OCI-LY1 (cell line): ENCODE measurements around the gene MEPCE.

ENCODE experiments used
- H2AFZ ChIP-seq: fragments of 200-600 bp; sonication (generic), shearing (Covaris generic); 2 replicates; pipeline ENCODE4 v1.6.0; 2014; ENCODE audit warnings: antibody characterized with exemption, mild to moderate bottlenecking, low read length
- H3F3A ChIP-seq: fragments of 200-600 bp; sonication (generic), shearing (Covaris generic); 2 replicates; pipeline ENCODE4 v1.6.0; 2014; ENCODE audit warnings: mild to moderate bottlenecking, antibody characterized with exemption, low read length, moderate library complexity; ENCODE audit not compliant: insufficient read depth
- H3K27ac ChIP-seq: fragments of 200-600 bp; sonication (generic); 2 replicates; pipeline ENCODE4 v1.5.1; 2014; ENCODE audit warnings: low read length, mixed run types, mild to moderate bottlenecking, low read depth; ENCODE audit not compliant: poor library complexity, severe bottlenecking
- H3K27me3 ChIP-seq: fragments of 200-600 bp; sonication (generic); 2 replicates; pipeline ENCODE4 v1.6.0; 2014; ENCODE audit warnings: antibody characterized with exemption, mild to moderate bottlenecking, low read length, moderate library complexity; ENCODE audit not compliant: insufficient read depth
- H3K36me3 ChIP-seq: fragments of 200-600 bp; sonication (generic); 2 replicates; pipeline ENCODE4 v1.6.1; 2014; ENCODE audit warnings: mild to moderate bottlenecking, antibody characterized with exemption, low read length, moderate library complexity, mixed read lengths; ENCODE audit not compliant: insufficient read depth
- H3K4me1 ChIP-seq: fragments of 200-600 bp; sonication (generic); 2 replicates; pipeline ENCODE4 v1.5.1; 2014; ENCODE audit warnings: mild to moderate bottlenecking, low read length, moderate library complexity; ENCODE audit not compliant: insufficient read depth, severe bottlenecking
- H3K4me2 ChIP-seq: fragments of 200-600 bp; sonication (generic), shearing (Covaris generic); 2 replicates; pipeline ENCODE4 v1.6.1; 2014; ENCODE audit warnings: low read length
- H3K4me3 ChIP-seq: fragments of 200-600 bp; sonication (generic); 2 replicates; pipeline ENCODE4 v1.5.1; 2014; ENCODE audit warnings: low read length, low read depth, mild to moderate bottlenecking, mixed read lengths; ENCODE audit not compliant: poor library complexity, severe bottlenecking
- H3K79me2 ChIP-seq: fragments of 200-600 bp; shearing (Covaris generic); 2 replicates; pipeline ENCODE4 v1.6.1; 2016; ENCODE audit warnings: mixed run types, low read length, mixed read lengths; ENCODE audit not compliant: insufficient read depth
- H3K9ac ChIP-seq: fragments of 200-600 bp; sonication (generic), shearing (Covaris generic); 2 replicates; pipeline ENCODE4 v1.6.1; 2014; ENCODE audit warnings: mild to moderate bottlenecking, low read length, mixed read lengths
- H3K9me2 ChIP-seq: fragments of 200-600 bp; sonication (generic), shearing (Covaris generic); 2 replicates; pipeline ENCODE4 v1.6.1; 2014; ENCODE audit warnings: low read depth, mild to moderate bottlenecking, low read length, mixed read lengths
- H3K9me3 ChIP-seq: fragments of 200-600 bp; shearing (Covaris generic); 2 replicates; pipeline ENCODE4 v1.6.1; 2014; ENCODE audit warnings: low read length, mixed read lengths
- H4K20me1 ChIP-seq: fragments of 200-600 bp; sonication (generic), shearing (Covaris generic); 2 replicates; pipeline ENCODE4 v1.6.0; 2016; ENCODE audit warnings: mild to moderate bottlenecking, low read length; ENCODE audit not compliant: insufficient read depth
- CTCF ChIP-seq: fragments of 200-600 bp; sonication (generic), shearing (Covaris generic); IDR thresholded peaks from 2 replicates; pipeline ENCODE4 v1.5.1; 2017; ENCODE audit warnings: mild to moderate bottlenecking, antibody characterized with exemption, low read length, moderate library complexity, mixed read lengths
- EZH2 ChIP-seq: fragments of 200-600 bp; sonication (generic), shearing (Covaris generic); IDR thresholded peaks from 2 replicates; pipeline ENCODE4 v1.8.0; 2017; ENCODE audit warnings: borderline replicate concordance, mixed run types, mild to moderate bottlenecking, antibody characterized with exemption, low read length, moderate library complexity, mixed read lengths

MEPCE gene

GRCh38 chr7:100476903-100477870, 47.6 kb downstream of the MEPCE start:
- no peak for TF ChIP-seq EZH2
- TF ChIP-seq CTCF, result peak; percentile 71
- Histone ChIP-seq H3K27ac (peak overlapping the region; percentile 58), H3K27me3 (no peaks in the 10 kb centered on the region), H3K79me2 (no peaks in the 10 kb centered on the region), H3K36me3 (peaks cover 17% of the 10 kb centered on the region), H3K9me2 (no peaks in the 10 kb centered on the region), H3K4me3 (peak overlapping the region; percentile 71), H3F3A (no peaks in the 10 kb centered on the region), H3K4me2 (peak overlapping the region; percentile 78), H2AFZ (no peak overlapping the region), H3K9ac (peak overlapping the region; percentile 75), H3K9me3 (no peaks in the 10 kb centered on the region), H3K4me1 (peaks cover 37% of the 10 kb centered on the region), H4K20me1 (no peaks in the 10 kb centered on the region)

- H3K9me3 ChIP-seq, result no peaks in the 10 kb centered on the region
- H3K9me2 ChIP-seq, result no peaks in the 10 kb centered on the region
- no peaks in the 10 kb centered on the region for H3K27me3 ChIP-seq
- H3K79me2 ChIP-seq, result no peaks in the 10 kb centered on the region
- peak overlapping the region; percentile 58 for H3K27ac ChIP-seq
- H3K9ac ChIP-seq, result peak overlapping the region; percentile 75
- no peaks in the 10 kb centered on the region for H3F3A ChIP-seq
- H4K20me1 ChIP-seq, result no peaks in the 10 kb centered on the region
- peaks cover 13% of the 10 kb centered on the region for H3K36me3 ChIP-seq
- TF ChIP-seq EZH2 (no peak), CTCF (no peak)
- H3K4me2 ChIP-seq, result peak overlapping the region; percentile 78
- no peak overlapping the region for H2AFZ ChIP-seq
- H3K4me3 ChIP-seq, result peak overlapping the region; percentile 71
- peaks cover 40% of the 10 kb centered on the region for H3K4me1 ChIP-seq
Observed at GRCh38 chr7:100477871-100478267, 48.2 kb downstream of the MEPCE start.

- Histone ChIP-seq H4K20me1 (no peaks in the 10 kb centered on the region), H3K9me3 (no peaks in the 10 kb centered on the region), H3K36me3 (peaks cover 5% of the 10 kb centered on the region; the same call in 1 of the 2 replicates), H3K9ac (peak within 1 kb of the TSS; percentile 75), H3K9me2 (no peaks in the 10 kb centered on the region), H3K79me2 (no peaks in the 10 kb centered on the region), H3K4me2 (peak within 1 kb of the TSS; percentile 78), H2AFZ (no peak within 1 kb of the TSS), H3F3A (no peaks in the 10 kb centered on the region), H3K27ac (peak within 1 kb of the TSS; percentile 58), H3K27me3 (no peaks in the 10 kb centered on the region), H3K4me1 (peaks cover 38% of the 10 kb centered on the region), H3K4me3 (peak within 1 kb of the TSS; percentile 71)
- TF ChIP-seq EZH2 (no peak), CTCF (no peak)
Observed at GRCh38 chr7:100478958-100479660, 49.5 kb downstream of the MEPCE start, which contains the start of gene TSC22D4. Gene TSC22D4, minus strand, starts transcription at chr7:100479214. Its CDS starts 1,176 bp downstream, at chr7:100478038.
